Endodermal cell (in vitro differentiated cells): ENCODE results near the gene CAP2. TPM values are rescaled to one million over a fixed set of nuclear protein-coding genes. Genes with fewer than 3 reads are reported as not detected.

Source experiments
- DNase-seq: peaks from one replicate; pipeline ENCODE4 v3.0.0-alpha.2; 2017
- H3K27ac ChIP-seq: 2 replicates; pipeline ENCODE4 v1.5.1; 2013; ENCODE audit warnings: mild to moderate bottlenecking, low read depth, low read length, moderate library complexity
- H3K27me3 ChIP-seq: 2 replicates; pipeline ENCODE4 v1.6.1; 2013; ENCODE audit warnings: mild to moderate bottlenecking, low read length, moderate library complexity; ENCODE audit not compliant: insufficient read depth, control insufficient read depth, poor library complexity, severe bottlenecking
- H3K36me3 ChIP-seq: 2 replicates; pipeline ENCODE4 v1.7.0; 2013; ENCODE audit warnings: mild to moderate bottlenecking, low read length, moderate library complexity; ENCODE audit not compliant: control insufficient read depth, insufficient read depth
- H3K4me1 ChIP-seq: one replicate; pipeline ENCODE4 v1.7.0; 2013; ENCODE audit warnings: low read length; ENCODE audit not compliant: control insufficient read depth, insufficient read depth
- H3K4me3 ChIP-seq: 2 replicates; pipeline ENCODE4 v1.5.1; 2013; ENCODE audit warnings: mild to moderate bottlenecking, low read length, moderate library complexity
- H3K9ac ChIP-seq: 2 replicates; pipeline ENCODE4 v1.6.1; 2013; ENCODE audit warnings: mild to moderate bottlenecking, low read length, moderate library complexity; ENCODE audit not compliant: poor library complexity, severe bottlenecking; ENCODE audit errors: extremely low read depth
- H3K9me3 ChIP-seq: 2 replicates; pipeline ENCODE4 v1.6.1; 2013; ENCODE audit warnings: mild to moderate bottlenecking, low read length, moderate library complexity; ENCODE audit not compliant: control insufficient read depth
- H3K27ac Mint-ChIP-seq: 2 replicates; pipeline ENCODE4 v1.8.0; 2020; ENCODE audit warnings: mixed read lengths
- H3K27me3 Mint-ChIP-seq: 2 replicates; pipeline ENCODE4 v1.8.0; 2021; ENCODE audit warnings: mild to moderate bottlenecking, mixed read lengths; ENCODE audit not compliant: insufficient read depth
- H3K36me3 Mint-ChIP-seq: 2 replicates; pipeline ENCODE4 v1.8.0; 2020; ENCODE audit warnings: low read depth, mixed read lengths
- H3K4me1 Mint-ChIP-seq: 2 replicates; pipeline ENCODE4 v1.8.0; 2020; ENCODE audit warnings: mixed read lengths
- H3K4me3 Mint-ChIP-seq: 2 replicates; pipeline ENCODE4 v1.8.0; 2020; ENCODE audit warnings: mild to moderate bottlenecking, moderate library complexity, mixed read lengths
- H3K9me3 Mint-ChIP-seq: 2 replicates; pipeline ENCODE4 v1.8.0; 2020; ENCODE audit warnings: mild to moderate bottlenecking, mixed read lengths
- CTCF ChIP-seq: fragments of 200-600 bp; sonication (generic); conservative IDR thresholded peaks from 2 replicates; pipeline ENCODE4 v1.5.0; 2021; ENCODE audit warnings: antibody characterized with exemption, mild to moderate bottlenecking
- WGBS, 2 experiments: methylation state at CpG; one replicate each; pipeline versions ENCODE4 v1.1.5 to v1.1.7; 2013; ENCODE audit warnings: missing lambda C conversion rate in 2 of 2, mixed read lengths in 1 of 2; ENCODE audit not compliant: insufficient coverage in 1 of 2, insufficient read length in 1 of 2; 5-methylcytosine and 5-hydroxymethylcytosine counted together
- total RNA-seq, 2 donors: library from RNA; stranded (reverse); fragmentation: NEBNext Ultra II Directional in 1 of 2; extraction: Animal tissue kit (Norgen Biotek cat#: 25700) in 1 of 2; gene quantifications; 2 replicates in 1 of 2; 3 replicates in 1 of 2; pipeline ENCODE4 v1.2.1, GENCODE V29; 2021

CAP2 gene
- total RNA-seq, 2 donors from 2014 or later = 29.8 to 35.9 TPM

- H3K9me3 ChIP-seq = peaks cover 6% of the 10 kb centered on the region
- Mint-ChIP-seq H3K27ac (no peak overlapping the region), H3K9me3 (no peaks in the 10 kb centered on the region), H3K27me3 (no peaks in the 10 kb centered on the region), H3K4me1 (no peaks in the 10 kb centered on the region), H3K4me3 (no peak overlapping the region), H3K36me3 (peaks cover 40% of the 10 kb centered on the region)
- no peak overlapping the region for H3K4me3 ChIP-seq
- TF ChIP-seq CTCF = no peak
- no peak overlapping the region for H3K9ac ChIP-seq
- peaks cover 59% of the 10 kb centered on the region for H3K36me3 ChIP-seq
- WGBS, 2 experiments = 97 to 100% methylated on average over 4 to 5 of the region's 5 CpGs
- no peak for DNase-seq
- no peaks in the 10 kb centered on the region for H3K27me3 ChIP-seq
- no peaks in the 10 kb centered on the region for H3K4me1 ChIP-seq
- H3K27ac ChIP-seq = no peak overlapping the region
These were observed 112.4 kb downstream of the CAP2 start for GRCh38 chr6:17505767-17506280.

- no peak overlapping the region for H3K4me3 Mint-ChIP-seq
- no peak overlapping the region for H3K27ac ChIP-seq
- no peaks in the 10 kb centered on the region for H3K9me3 Mint-ChIP-seq
- H3K9me3 ChIP-seq = peaks cover 6% of the 10 kb centered on the region
- no peak for DNase-seq
- no peaks in the 10 kb centered on the region for H3K27me3 Mint-ChIP-seq
- no peak overlapping the region for H3K4me3 ChIP-seq
- WGBS, 2 experiments = 92 to 99% methylated on average over 4 to 6 of the region's 6 CpGs
- H3K4me1 ChIP-seq = no peaks in the 10 kb centered on the region
- no peak for TF ChIP-seq CTCF
- H3K36me3 ChIP-seq = peaks cover 62% of the 10 kb centered on the region
- H3K36me3 Mint-ChIP-seq = peaks cover 43% of the 10 kb centered on the region
- H3K4me1 Mint-ChIP-seq = no peaks in the 10 kb centered on the region
- H3K27me3 ChIP-seq = no peaks in the 10 kb centered on the region
- H3K9ac ChIP-seq = no peak overlapping the region
- no peak overlapping the region for H3K27ac Mint-ChIP-seq
These were observed 113.1 kb downstream of the CAP2 start for GRCh38 chr6:17506531-17506930.

GRCh38 chr6:17506962-17507361 lies 113.6 kb downstream of the CAP2 start:
- Mint-ChIP-seq H3K4me3 (no peak overlapping the region), H3K27me3 (no peaks in the 10 kb centered on the region), H3K36me3 (peaks cover 43% of the 10 kb centered on the region), H3K27ac (no peak overlapping the region), H3K4me1 (no peaks in the 10 kb centered on the region), H3K9me3 (no peaks in the 10 kb centered on the region)
- DNase-seq = no peak
- WGBS, 2 experiments = 95 to 97% methylated on average over 10 to 12 of the region's 12 CpGs
- H3K27ac ChIP-seq = no peak overlapping the region
- no peaks in the 10 kb centered on the region for H3K4me1 ChIP-seq
- no peak overlapping the region for H3K9ac ChIP-seq
- H3K9me3 ChIP-seq = peaks cover 6% of the 10 kb centered on the region
- TF ChIP-seq CTCF = no peak
- no peak overlapping the region for H3K4me3 ChIP-seq
- H3K36me3 ChIP-seq = peaks cover 62% of the 10 kb centered on the region
- H3K27me3 ChIP-seq = no peaks in the 10 kb centered on the region
